Endothelial cell (in vitro differentiated cells): Measurements from ENCODE around the gene TKFC. TPM values are rescaled to one million over a fixed set of nuclear protein-coding genes. Genes with fewer than 3 reads are reported as not detected.

Experiments used
- DNase-seq: peaks from one replicate; pipeline ENCODE4 v3.0.0; 2021; ENCODE audit warnings: low spot score
- H3K27ac Mint-ChIP-seq: one replicate; pipeline ENCODE4 v1.8.0; 2021; ENCODE audit warnings: mixed read lengths, inconsistent platforms; ENCODE audit not compliant: unreplicated experiment
- H3K27me3 Mint-ChIP-seq: one replicate; pipeline ENCODE4 v1.8.0; 2021; ENCODE audit warnings: mild to moderate bottlenecking, moderate library complexity, mixed read lengths, inconsistent platforms; ENCODE audit not compliant: unreplicated experiment
- H3K36me3 Mint-ChIP-seq: one replicate; pipeline ENCODE4 v1.8.0; 2021; ENCODE audit warnings: mild to moderate bottlenecking, low read depth, mixed read lengths, inconsistent platforms; ENCODE audit not compliant: unreplicated experiment
- H3K4me1 Mint-ChIP-seq: one replicate; pipeline ENCODE4 v1.8.0; 2021; ENCODE audit warnings: mild to moderate bottlenecking, mixed read lengths, inconsistent platforms; ENCODE audit not compliant: unreplicated experiment
- H3K4me3 Mint-ChIP-seq: one replicate; pipeline ENCODE4 v1.8.0; 2021; ENCODE audit warnings: mild to moderate bottlenecking, mixed read lengths, inconsistent platforms; ENCODE audit not compliant: unreplicated experiment
- H3K9me3 Mint-ChIP-seq: one replicate; pipeline ENCODE4 v1.8.0; 2021; ENCODE audit warnings: mixed read lengths, inconsistent platforms; ENCODE audit not compliant: unreplicated experiment
- CTCF ChIP-seq: fragments of 200-600 bp; sonication (generic); IDR thresholded peaks from one replicate; pipeline ENCODE4 v1.5.0; 2021; ENCODE audit warnings: antibody characterized with exemption; ENCODE audit not compliant: unreplicated experiment
- total RNA-seq: library from RNA; stranded (reverse); fragmentation: NEBNext Ultra II Directional; extraction: Animal tissue kit (Norgen Biotek cat#: 25700); gene quantifications from one replicate; pipeline ENCODE4 v1.2.1, GENCODE V29; 2021; ENCODE audit not compliant: unreplicated experiment

Gene TKFC
- total RNA-seq, 1 donor from 2014 or later: 53.1 TPM

- Mint-ChIP-seq H3K4me1 (peaks cover 6% of the 10 kb centered on the region), H3K36me3 (peaks cover 15% of the 10 kb centered on the region), H3K4me3 (no peak overlapping the region), H3K27ac (no peak overlapping the region), H3K9me3 (no peaks in the 10 kb centered on the region), H3K27me3 (peaks cover 4% of the 10 kb centered on the region)
- DNase-seq: no peak
- TF ChIP-seq CTCF: no peak
These were observed 5.9 kb downstream of the TKFC start for GRCh38 chr11:61338783-61339489.

- no peak overlapping the region for H3K4me3 Mint-ChIP-seq
- no peak for TF ChIP-seq CTCF
- H3K9me3 Mint-ChIP-seq: no peaks in the 10 kb centered on the region
- no peak overlapping the region for H3K27ac Mint-ChIP-seq
- H3K27me3 Mint-ChIP-seq: peaks cover 4% of the 10 kb centered on the region
- peaks cover 16% of the 10 kb centered on the region for H3K36me3 Mint-ChIP-seq
- H3K4me1 Mint-ChIP-seq: peaks cover 3% of the 10 kb centered on the region
- no peak for DNase-seq
These were observed 6.5 kb downstream of the TKFC start for GRCh38 chr11:61339490-61339878.

- no peak overlapping the region for H3K27ac Mint-ChIP-seq
- peak overlapping the region; percentile 5 for H3K4me3 Mint-ChIP-seq
- peaks cover 21% of the 10 kb centered on the region for H3K36me3 Mint-ChIP-seq
- H3K27me3 Mint-ChIP-seq: peaks cover 7% of the 10 kb centered on the region
- H3K9me3 Mint-ChIP-seq: no peaks in the 10 kb centered on the region
- DNase-seq: no peak
- TF ChIP-seq CTCF: no peak
- peaks cover 4% of the 10 kb centered on the region for H3K4me1 Mint-ChIP-seq
These were observed 8.0 kb downstream of the TKFC start for GRCh38 chr11:61340979-61341378.

- TF ChIP-seq CTCF: no peak
- Mint-ChIP-seq H3K4me3 (no peak overlapping the region), H3K36me3 (peaks cover 21% of the 10 kb centered on the region), H3K9me3 (no peaks in the 10 kb centered on the region), H3K27ac (no peak overlapping the region), H3K4me1 (peaks cover 10% of the 10 kb centered on the region), H3K27me3 (peaks cover 8% of the 10 kb centered on the region)
- DNase-seq: no peak
These were observed 8.7 kb downstream of the TKFC start for GRCh38 chr11:61341706-61342105.

GRCh38 chr11:61342207-61342803, 9.3 kb downstream of the TKFC start:
- DNase-seq: no peak
- TF ChIP-seq CTCF: no peak
- peaks cover 21% of the 10 kb centered on the region for H3K36me3 Mint-ChIP-seq
- H3K27me3 Mint-ChIP-seq: peaks cover 9% of the 10 kb centered on the region
- no peaks in the 10 kb centered on the region for H3K9me3 Mint-ChIP-seq
- no peak overlapping the region for H3K4me3 Mint-ChIP-seq
- peaks cover 8% of the 10 kb centered on the region for H3K4me1 Mint-ChIP-seq
- H3K27ac Mint-ChIP-seq: no peak overlapping the region
